PFSK-1 (cell line): ENCODE measurements around the gene ZNF804B.

Experiments used
- FOXP2 ChIP-seq: optimal IDR thresholded peaks from 2 replicates; pipeline ENCODE3; 2011; ENCODE audit warnings: borderline replicate concordance, control low read depth, inconsistent platforms; ENCODE audit not compliant: insufficient read depth; ENCODE audit errors: extremely low read length, extremely low read depth
- POLR2AphosphoS5 ChIP-seq: IDR thresholded peaks from 2 replicates; pipeline ENCODE4 v1.6.1; 2012; ENCODE audit warnings: low read depth, mild to moderate bottlenecking, control low read depth, low read length, moderate library complexity
- SIN3A ChIP-seq: IDR thresholded peaks from 2 replicates; pipeline ENCODE4 v1.6.1; 2012; ENCODE audit warnings: mild to moderate bottlenecking, low read length, moderate library complexity, borderline replicate concordance; ENCODE audit not compliant: insufficient read depth
- TAF1 ChIP-seq: IDR thresholded peaks from 2 replicates; pipeline ENCODE4 v1.6.1; 2012; ENCODE audit warnings: low read length, control low read depth, borderline replicate concordance; ENCODE audit not compliant: insufficient read depth
- TF ChIP-seq, protein P1 (sequence below), 2 experiments: IDR thresholded peaks; 2 replicates each; pipeline versions ENCODE4 v1.6.1 to v1.8.0; 2011 to 2012; ENCODE audit warnings: low read depth in 2 of 2, low read length in 2 of 2, control low read depth in 1 of 2, inconsistent platforms in 1 of 2, mild to moderate bottlenecking in 1 of 2, moderate library complexity in 1 of 2; ENCODE audit not compliant: insufficient read depth in 1 of 2

DNA sequence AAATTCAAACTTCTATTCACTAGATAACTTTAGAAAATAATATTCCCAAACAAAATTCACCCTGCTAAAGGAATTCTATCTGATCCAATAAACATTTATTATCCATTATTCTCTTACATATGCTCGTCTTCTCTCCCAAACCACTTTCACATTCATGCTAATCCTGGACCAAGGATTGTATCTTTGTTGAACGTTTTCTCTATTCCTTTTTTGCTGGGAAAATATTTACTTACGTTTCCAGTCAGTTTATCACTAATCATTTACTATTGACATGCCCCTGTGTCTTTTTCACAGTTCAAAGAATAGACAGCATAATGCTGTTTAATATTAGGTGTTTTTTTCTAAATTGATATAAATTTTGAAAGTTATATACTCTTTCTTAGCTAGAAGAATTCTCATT, 32.9 kb downstream of the ZNF804B start:
- TF ChIP-seq POLR2AphosphoS5 = no peak
- TF ChIP-seq, protein P1, sequence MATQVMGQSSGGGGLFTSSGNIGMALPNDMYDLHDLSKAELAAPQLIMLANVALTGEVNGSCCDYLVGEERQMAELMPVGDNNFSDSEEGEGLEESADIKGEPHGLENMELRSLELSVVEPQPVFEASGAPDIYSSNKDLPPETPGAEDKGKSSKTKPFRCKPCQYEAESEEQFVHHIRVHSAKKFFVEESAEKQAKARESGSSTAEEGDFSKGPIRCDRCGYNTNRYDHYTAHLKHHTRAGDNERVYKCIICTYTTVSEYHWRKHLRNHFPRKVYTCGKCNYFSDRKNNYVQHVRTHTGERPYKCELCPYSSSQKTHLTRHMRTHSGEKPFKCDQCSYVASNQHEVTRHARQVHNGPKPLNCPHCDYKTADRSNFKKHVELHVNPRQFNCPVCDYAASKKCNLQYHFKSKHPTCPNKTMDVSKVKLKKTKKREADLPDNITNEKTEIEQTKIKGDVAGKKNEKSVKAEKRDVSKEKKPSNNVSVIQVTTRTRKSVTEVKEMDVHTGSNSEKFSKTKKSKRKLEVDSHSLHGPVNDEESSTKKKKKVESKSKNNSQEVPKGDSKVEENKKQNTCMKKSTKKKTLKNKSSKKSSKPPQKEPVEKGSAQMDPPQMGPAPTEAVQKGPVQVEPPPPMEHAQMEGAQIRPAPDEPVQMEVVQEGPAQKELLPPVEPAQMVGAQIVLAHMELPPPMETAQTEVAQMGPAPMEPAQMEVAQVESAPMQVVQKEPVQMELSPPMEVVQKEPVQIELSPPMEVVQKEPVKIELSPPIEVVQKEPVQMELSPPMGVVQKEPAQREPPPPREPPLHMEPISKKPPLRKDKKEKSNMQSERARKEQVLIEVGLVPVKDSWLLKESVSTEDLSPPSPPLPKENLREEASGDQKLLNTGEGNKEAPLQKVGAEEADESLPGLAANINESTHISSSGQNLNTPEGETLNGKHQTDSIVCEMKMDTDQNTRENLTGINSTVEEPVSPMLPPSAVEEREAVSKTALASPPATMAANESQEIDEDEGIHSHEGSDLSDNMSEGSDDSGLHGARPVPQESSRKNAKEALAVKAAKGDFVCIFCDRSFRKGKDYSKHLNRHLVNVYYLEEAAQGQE (IDR thresholded peaks at IDR 0.05; ENCODE audit: insufficient read depth in 1 of 2, low read depth in 2 of 2, low read length in 2 of 2) = no peak
- no peak for TF ChIP-seq SIN3A
- no peak for TF ChIP-seq FOXP2
- TF ChIP-seq TAF1 = no peak
